GM12878 (cell line): ENCODE data around the gene DGCR8. TPM values are rescaled to one million over a fixed set of nuclear protein-coding genes. Genes with fewer than 3 reads are reported as not detected.
"Not testable (repeated sequence)": the region's sequence is repeated elsewhere in the genome, so short reads cannot be mapped to it uniquely, and the experiment has no call there.

Experiments
- ATAC-seq: fragments of 200-7000 bp; cut with Tn5 transposase; 3 replicates; pipeline ENCODE4 v1.9.1; 2020; ENCODE audit warnings: mild to moderate bottlenecking, moderate library complexity
- BruUV-seq: library from RNA; stranded (reverse); fragments of 400-500 nt; replicated peaks from 2 replicates; lab custom pipeline; 2021; lab: Mats Ljungman, UMichigan
- CTCF ChIA-PET: fragments of 300-600 bp; sonication (Branson Sonifier 250); formaldehyde crosslinking; extraction: SDS; loops from one replicate; lab custom pipeline; 2021; ENCODE audit warnings: inconsistent platforms; lab: Yijun Ruan, JAX
- POLR2A ChIA-PET: fragments of 350-600 bp; formaldehyde crosslinking; extraction: SDS; loops from one replicate; lab custom pipeline; 2021; ENCODE audit warnings: inconsistent platforms; lab: Charles Lee
- RAD21 ChIA-PET: fragments of 300-600 bp; sonication (Branson Sonifier 250); formaldehyde crosslinking; loops from one replicate; lab custom pipeline; 2023; ENCODE audit warnings: antibody characterized with exemption; ENCODE audit not compliant: unreplicated experiment; lab: Charles Lee
- SMC1A ChIA-PET: fragments of 300-600 bp; sonication (Branson Sonifier 250); formaldehyde crosslinking; loops from one replicate; lab custom pipeline; 2023; ENCODE audit not compliant: unreplicated experiment, uncharacterized antibody; lab: Charles Lee
- DNase-seq: peaks from one replicate; pipeline ENCODE4 v3.0.0-alpha.2; 2011; ENCODE audit warnings: low read depth, low spot score
- FAIRE-seq: peaks from 3 replicates; lab custom pipeline; 2011; peaks lifted over from hg19 to GRCh38; lab: Jason Lieb, UNC
- H2AFZ ChIP-seq: 2 replicates; pipeline ENCODE4 v1.6.0; 2011; ENCODE audit warnings: low read depth, low read length, control low read depth; ENCODE audit not compliant: control insufficient read depth
- H3K27ac ChIP-seq: 2 replicates; pipeline ENCODE4 v1.5.1; 2011; ENCODE audit warnings: control low read depth; ENCODE audit not compliant: control insufficient read depth, insufficient read depth
- H3K27me3 ChIP-seq, 2 experiments: replicated peaks in 1 of 2; 2 replicates each; pipeline versions ENCODE4 v1.6.0 to v1.6.1; 2011; ENCODE audit warnings: low read length in 1 of 2; ENCODE audit not compliant: control insufficient read depth in 2 of 2, insufficient read depth in 2 of 2
- H3K36me3 ChIP-seq, 2 experiments: 2 replicates each; pipeline ENCODE4 v1.5.1; 2011; ENCODE audit warnings: low read length in 1 of 2; ENCODE audit not compliant: control insufficient read depth in 2 of 2, insufficient read depth in 2 of 2
- H3K4me1 ChIP-seq: 2 replicates; pipeline ENCODE4 v1.6.1; 2011; ENCODE audit warnings: mild to moderate bottlenecking, low read length, moderate library complexity, mixed read lengths; ENCODE audit not compliant: control insufficient read depth, insufficient read depth
- H3K4me2 ChIP-seq: 2 replicates; pipeline ENCODE4 v1.6.0; 2011; ENCODE audit warnings: control low read depth; ENCODE audit not compliant: control insufficient read depth, insufficient read depth
- H3K4me3 ChIP-seq: fragments of 200-600 bp; sonication (generic); 2 replicates; pipeline ENCODE4 v1.5.1; 2016
- H3K79me2 ChIP-seq: 2 replicates; pipeline ENCODE4 v1.6.0; 2011; ENCODE audit warnings: low read length; ENCODE audit not compliant: control insufficient read depth, insufficient read depth
- H3K9ac ChIP-seq: 2 replicates; pipeline ENCODE4 v1.8.0; 2011; ENCODE audit warnings: low read length, control low read depth, mixed read lengths; ENCODE audit not compliant: control insufficient read depth, insufficient read depth
- H3K9me3 ChIP-seq: replicated peaks from 3 replicates; pipeline ENCODE4 v1.5.1; 2011; ENCODE audit warnings: mild to moderate bottlenecking, low read length; ENCODE audit not compliant: control insufficient read depth, insufficient read depth
- H4K20me1 ChIP-seq: 2 replicates; pipeline ENCODE4 v1.6.0; 2011; ENCODE audit not compliant: control insufficient read depth, insufficient read depth
- IKZF1 ChIP-seq: fragments of 450-650 bp; conservative IDR thresholded peaks from 2 replicates; pipeline ENCODE4 v1.6.1; 2017; ENCODE audit warnings: antibody characterized with exemption, mild to moderate bottlenecking
- REST ChIP-seq: IDR thresholded peaks from 2 replicates; pipeline ENCODE4 v1.6.1; 2012; ENCODE audit warnings: mild to moderate bottlenecking, low read depth, low read length
- ZSCAN29 ChIP-seq: fragments of 450-650 bp; IDR thresholded peaks from 2 replicates; pipeline ENCODE4 v1.6.1; 2017; ENCODE audit warnings: mild to moderate bottlenecking, moderate library complexity
- WGBS: methylation state at CpG from one replicate; pipeline ENCODE4 v1.1.6; 2016; ENCODE audit warnings: low lambda C conversion rate; ENCODE audit not compliant: insufficient replicate concordance, insufficient coverage; ENCODE audit errors: missing lambda C conversion rate; 5-methylcytosine and 5-hydroxymethylcytosine counted together
- in situ Hi-C: fragments of 300-500 bp; cut with MboI; formaldehyde crosslinking; loops from 9 replicates; pipeline ENCODE4 v1.14.3; 2018; ENCODE audit warnings: mixed read lengths
- intact Hi-C: fragments of 100-400 bp; cut with micrococcal nuclease; formaldehyde crosslinking; loops from one replicate; pipeline ENCODE4 v1.14.2; 2022; ENCODE audit not compliant: unreplicated experiment
- polyA plus RNA-seq, 11 experiments: library from polyadenylated mRNA; depleted of rRNA in 4 of 11; unstranded in 6 of 11; stranded (reverse) in 5 of 11; fragments of >200 nt; fragmentation: Nextera tagmentation in 4 of 11; fragmentation: Illumina TruSeq in 1 of 11; extraction: Ambion mirVana in 4 of 11; extraction: Trizol in 1 of 11; gene quantifications; 1 replicate in 1 of 11; 2 replicates in 10 of 11; pipeline versions ENCODE4 v1.2.1 to v1.2.3, GENCODE V29; 2011 to 2016; ENCODE audit warnings: inconsistent platforms in 2 of 11, missing spikeins in 2 of 11, low read depth in 1 of 11
- total RNA-seq, 4 experiments: library from RNA; depleted of rRNA in 3 of 4; stranded (reverse); fragments of >200 nt in 3 of 4; fragmentation: Illumina TruSeq in 1 of 4; extraction: Trizol in 1 of 4; gene quantifications; 2 replicates each; pipeline versions ENCODE4 v1.2.1 to v1.2.3, GENCODE V29; 2013 to 2021

The DGCR8 gene
- total and polyA plus RNA-seq, 10 of the 15 experiments (the other 5 are each of a cell fraction or from before 2014, with no cell fraction given), result 1.2 to 35.1 (median 17.2) TPM

- intact Hi-C loops (loop anchor here (5.0 kb wide), 4 partner anchors 78 to 338 kb away; partner anchors contain the start of genes KLHL22 and RTN4R), in situ Hi-C loops (loop anchor here (10.0 kb wide), 2 partner anchors 106 to 136 kb away; partner anchors contain the start of gene RTN4R)
- no peak overlapping the region for H3K9ac ChIP-seq
- no peaks in the 10 kb centered on the region for H3K9me3 ChIP-seq
- CTCF ChIA-PET, result interaction anchor here (1.2 kb wide), 1 partner anchor 80 kb away, joined by 10 read pairs; no protein-coding TSS in a partner anchor
- H3K79me2 ChIP-seq, result no peaks in the 10 kb centered on the region
- H3K4me3 ChIP-seq, result no peak overlapping the region
- no peaks in the 10 kb centered on the region for H3K36me3 ChIP-seq
- H2AFZ ChIP-seq, result no peak overlapping the region
- BruUV-seq, result no TSS peak
- H3K4me1 ChIP-seq, result no peaks in the 10 kb centered on the region
- SMC1A ChIA-PET, result interaction anchor here (1.4 kb wide), 1 partner anchor 79 kb away, joined by 4 read pairs; no protein-coding TSS in a partner anchor
- WGBS, result 1% methylated on average over 9 of the region's 9 CpGs
- FAIRE-seq (no peak), ATAC-seq (no peak), DNase-seq (no peak)
- TF ChIP-seq ZSCAN29 (no peak), IKZF1 (no peak), REST (no peak)
- no peak overlapping the region for H3K27ac ChIP-seq
- no peaks in the 10 kb centered on the region for H4K20me1 ChIP-seq
- POLR2A ChIA-PET, result no interaction called here
- RAD21 ChIA-PET, result interaction anchor here (0.8 to 1.3 kb wide), 2 partner anchors 80 to 110 kb away, joined by 3 to 4 read pairs; no protein-coding TSS in a partner anchor
- no peak overlapping the region for H3K4me2 ChIP-seq
- peaks cover 1 to 2% of the 10 kb centered on the region in 2 experiments; a peak in 3 of 4 replicates for H3K27me3 ChIP-seq
Observed at GRCh38 chr22:20159076-20159475, 79.0 kb downstream of the DGCR8 start.

- in situ Hi-C loops, result loop anchor here (10.0 kb wide), 2 partner anchors 105 to 135 kb away; partner anchors contain the start of gene RTN4R
- POLR2A ChIA-PET, H3K27ac ChIP-seq, H3K36me3 ChIP-seq, H3K9me3 ChIP-seq, H3K4me3 ChIP-seq, H2AFZ ChIP-seq, BruUV-seq, H3K79me2 ChIP-seq, ATAC-seq, H3K9ac ChIP-seq, H3K4me2 ChIP-seq, FAIRE-seq, H3K4me1 ChIP-seq, H4K20me1 ChIP-seq, DNase-seq, H3K27me3 ChIP-seq: not testable (repeated sequence)
- ChIA-PET SMC1A (interaction anchor here (1.4 kb wide), 1 partner anchor 78 kb away, joined by 4 read pairs; no protein-coding TSS in a partner anchor), CTCF (interaction anchor here (1.2 kb wide), 1 partner anchor 79 kb away, joined by 10 read pairs; no protein-coding TSS in a partner anchor), RAD21 (interaction anchor here (0.6 to 1.3 kb wide), 4 partner anchors 34 to 110 kb away, joined by 3 to 4 read pairs (median 3); no protein-coding TSS in a partner anchor)
- WGBS, result 64% methylated on average over 9 of the region's 14 CpGs
- intact Hi-C loops, result loop anchor here (5.0 kb wide), 4 partner anchors 78 to 338 kb away; partner anchors contain the start of genes KLHL22 and RTN4R
Observed at GRCh38 chr22:20159531-20159930, 79.5 kb downstream of the DGCR8 start.
